CD14-positive monocyte (primary cell): ENCODE results near the gene TMEM53. TPM values are rescaled to one million over a fixed set of nuclear protein-coding genes. Genes with fewer than 3 reads are reported as not detected.
A peak's percentile ranks its signal among the peaks of the same experiment; 100 is the strongest.

Source experiments
- DNase-seq, 3 donors: peaks; one replicate each; pipeline ENCODE4 v3.0.0-alpha.2; 2011 to 2022
- H2AFZ ChIP-seq: 2 replicates; pipeline ENCODE4 v1.6.0; 2012; ENCODE audit warnings: mild to moderate bottlenecking, low read depth, low read length, inconsistent platforms; ENCODE audit not compliant: insufficient read depth, poor library complexity, severe bottlenecking
- H3K27ac ChIP-seq, 2 donors: 1 replicate in 1 of 2; 2 replicates in 1 of 2; pipeline ENCODE4 v1.5.1; 2012 to 2013; ENCODE audit warnings: low read length in 2 of 2, control low read depth in 1 of 2, inconsistent platforms in 1 of 2, low read depth in 1 of 2, mild to moderate bottlenecking in 1 of 2
- H3K27me3 ChIP-seq, 2 donors: one replicate each; pipeline versions ENCODE4 v1.6.0 to v1.6.1; 2011 to 2013; ENCODE audit warnings: low read length in 2 of 2; ENCODE audit not compliant: control insufficient read depth in 2 of 2, insufficient read depth in 2 of 2
- H3K36me3 ChIP-seq, 2 donors: replicated peaks in 1 of 2; 1 replicate in 1 of 2; 2 replicates in 1 of 2; pipeline versions ENCODE4 v1.5.1 to v1.6.1; 2012 to 2013; ENCODE audit warnings: low read length in 2 of 2, control low read depth in 1 of 2, inconsistent platforms in 1 of 2, mild to moderate bottlenecking in 1 of 2; ENCODE audit not compliant: insufficient read depth in 2 of 2, control insufficient read depth in 1 of 2
- H3K4me1 ChIP-seq, 2 donors: 1 replicate in 1 of 2; 2 replicates in 1 of 2; pipeline versions ENCODE4 v1.5.1 to v1.6.1; 2012 to 2013; ENCODE audit warnings: low read length in 2 of 2, control low read depth in 1 of 2, inconsistent platforms in 1 of 2, mild to moderate bottlenecking in 1 of 2, moderate library complexity in 1 of 2; ENCODE audit not compliant: insufficient read depth in 2 of 2, control insufficient read depth in 1 of 2
- H3K4me2 ChIP-seq: replicated peaks from 2 replicates; pipeline ENCODE3; 2012; ENCODE audit warnings: low read length, moderate library complexity, mild to moderate bottlenecking; ENCODE audit not compliant: poor library complexity, severe bottlenecking; ENCODE audit errors: extremely low read depth
- H3K4me3 ChIP-seq, 3 experiments: fragments of 200-600 bp in 1 of 3; sonication (generic) in 1 of 3; replicated peaks in 1 of 3; 1 replicate in 2 of 3; 2 replicates in 1 of 3; pipeline ENCODE4 v1.5.1; 2011 to 2013; ENCODE audit warnings: low read length in 3 of 3, mild to moderate bottlenecking in 3 of 3, control low read depth in 2 of 3, low read depth in 2 of 3, inconsistent platforms in 1 of 3, moderate library complexity in 1 of 3
- H3K79me2 ChIP-seq: 2 replicates; pipeline ENCODE4 v1.6.0; 2012; ENCODE audit warnings: mild to moderate bottlenecking, control low read depth, inconsistent platforms, low read length, moderate library complexity; ENCODE audit not compliant: insufficient read depth
- H3K9ac ChIP-seq: 2 replicates; pipeline ENCODE4 v1.6.0; 2017; ENCODE audit warnings: low read length, mild to moderate bottlenecking; ENCODE audit not compliant: insufficient read depth, poor library complexity, severe bottlenecking
- H3K9me3 ChIP-seq, 2 donors: replicated peaks in 1 of 2; 1 replicate in 1 of 2; 2 replicates in 1 of 2; pipeline versions ENCODE4 v1.5.1 to v1.6.1; 2012 to 2013; ENCODE audit warnings: low read length in 2 of 2, control low read depth in 1 of 2; ENCODE audit not compliant: control insufficient read depth in 1 of 2, insufficient read depth in 1 of 2
- H4K20me1 ChIP-seq: 2 replicates; pipeline ENCODE4 v1.6.0; 2012; ENCODE audit warnings: mild to moderate bottlenecking, low read length, control low read depth, moderate library complexity; ENCODE audit not compliant: insufficient read depth
- H3K27ac Mint-ChIP-seq, 7 donors: one replicate each; pipeline ENCODE4 v1.8.0; 2020; ENCODE audit warnings: mild to moderate bottlenecking in 7 of 7, mixed read lengths in 7 of 7, moderate library complexity in 6 of 7, inconsistent platforms in 2 of 7
- H3K27me3 Mint-ChIP-seq, 3 donors: one replicate each; pipeline ENCODE4 v1.8.0; 2021 to 2022; ENCODE audit warnings: low read depth in 3 of 3, mild to moderate bottlenecking in 3 of 3, mixed read lengths in 3 of 3, moderate library complexity in 3 of 3, inconsistent platforms in 1 of 3
- H3K36me3 Mint-ChIP-seq, 2 donors: one replicate each; pipeline ENCODE4 v1.8.0; 2020; ENCODE audit warnings: mixed read lengths in 2 of 2, inconsistent platforms in 1 of 2, mild to moderate bottlenecking in 1 of 2
- H3K4me1 Mint-ChIP-seq: one replicate; pipeline ENCODE4 v1.8.0; 2020; ENCODE audit warnings: mild to moderate bottlenecking, mixed read lengths
- H3K4me3 Mint-ChIP-seq, 2 donors: one replicate each; pipeline ENCODE4 v1.8.0; 2020; ENCODE audit warnings: mild to moderate bottlenecking in 2 of 2, mixed read lengths in 2 of 2, moderate library complexity in 1 of 2
- H3K9me3 Mint-ChIP-seq, 7 donors: one replicate each; pipeline ENCODE4 v1.8.0; 2020 to 2022; ENCODE audit warnings: mixed read lengths in 7 of 7, mild to moderate bottlenecking in 6 of 7, moderate library complexity in 6 of 7, inconsistent platforms in 2 of 7
- WGBS: methylation state at CpG from one replicate; pipeline ENCODE4 v1.1.5; 2013; ENCODE audit warnings: missing lambda C conversion rate; ENCODE audit not compliant: insufficient coverage; 5-methylcytosine and 5-hydroxymethylcytosine counted together
- intact Hi-C, 2 donors: fragments of 100-400 bp; cut with micrococcal nuclease; formaldehyde crosslinking; loops; one replicate each; pipeline versions ENCODE4 v1.15.0 to v1.15.1; 2023
- polyA plus RNA-seq, 3 donors: library from polyadenylated mRNA; depleted of rRNA in 1 of 3; unstranded in 2 of 3; stranded (reverse) in 1 of 3; fragments of 300-500 nt in 2 of 3; fragments of >200 nt in 1 of 3; fragmentation: Illumina TruSeq in 2 of 3; gene quantifications; 1 replicate in 2 of 3; 2 replicates in 1 of 3; pipeline ENCODE4 v1.2.3, GENCODE V29; 2012 to 2021
- TF ChIP-seq, protein P1 (sequence below): fragments of 200-600 bp; IDR thresholded peaks from one replicate; pipeline ENCODE4 v1.8.0; 2022; ENCODE audit warnings: antibody characterized with exemption, mild to moderate bottlenecking

Gene TMEM53
- polyA plus RNA-seq, 3 donors: 4.8 to 8.8 (median 8.6) TPM

DNA sequence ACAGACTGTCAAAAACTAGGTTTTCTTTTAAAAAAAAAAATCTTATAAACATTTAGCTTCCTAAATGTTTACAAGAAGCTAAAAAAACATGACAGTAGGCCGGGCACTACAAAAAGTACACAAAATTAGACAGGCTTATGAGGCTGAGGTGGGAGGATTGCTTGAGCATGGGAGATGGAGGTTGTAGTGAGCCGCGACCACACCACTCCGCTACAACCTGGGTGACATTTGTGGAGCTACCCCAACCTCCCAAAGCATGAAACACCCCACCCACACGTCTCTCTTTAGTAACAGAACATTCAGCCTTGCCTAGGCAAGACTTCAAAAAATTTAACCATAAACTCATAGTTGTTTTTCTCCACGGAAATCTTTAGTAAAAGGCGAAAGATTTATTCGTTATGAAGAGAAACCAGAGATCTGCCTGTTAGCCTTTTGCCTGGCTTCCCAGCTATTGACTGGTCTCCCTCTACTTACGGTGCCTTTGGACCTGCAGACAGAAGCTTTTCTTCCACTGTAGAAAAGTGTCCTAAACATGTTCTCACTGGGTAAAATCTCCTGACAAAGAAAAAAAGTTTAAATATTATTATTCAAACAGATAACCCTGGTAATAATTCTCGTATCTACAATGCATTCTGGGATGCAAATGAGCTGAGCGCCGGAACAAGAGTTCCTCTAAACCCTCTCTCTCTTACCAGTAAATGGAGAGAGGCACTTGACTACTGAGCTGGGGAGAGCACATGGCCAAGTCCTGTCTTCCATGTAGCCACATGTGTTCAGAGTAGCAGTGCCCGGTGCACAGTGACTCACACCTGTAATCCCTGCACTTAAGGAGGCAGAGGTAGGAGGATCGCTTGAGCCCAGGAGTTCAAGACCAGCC is 47.4 kb upstream of the TMEM53 start:
- intact Hi-C loops: loop anchor here (10.0 kb wide), 2 partner anchors 47 to 53 kb away; partner anchors contain the start of genes ARMH1 (in 1 of the 2), RPS8 (in 1 of the 2) and TMEM53 (in 1 of the 2)
- Mint-ChIP-seq H3K27ac (peak overlapping the region; percentile 92 to 98 (median 96)), H3K9me3 (peaks cover 0 to 5% (median 0%) of the 10 kb centered on the region in 7 donors), H3K4me1 (peaks cover 55% of the 10 kb centered on the region), H3K36me3 (peaks cover 6 to 8% of the 10 kb centered on the region in 2 donors), H3K4me3 (peak overlapping the region; percentile 1 to 71), H3K27me3 (peaks cover 2 to 8% (median 4%) of the 10 kb centered on the region in 3 donors)
- 50% methylated on average over 2 of the region's 14 CpGs for WGBS
- Histone ChIP-seq H2AFZ (no peak overlapping the region), H3K27ac (peak overlapping the region; percentile 55 to 89), H3K36me3 (no peaks in the 10 kb centered on the region), H3K79me2 (peaks cover 7% of the 10 kb centered on the region), H4K20me1 (no peaks in the 10 kb centered on the region), H3K9ac (peak overlapping the region; percentile 66), H3K9me3 (no peaks in the 10 kb centered on the region), H3K4me1 (peaks cover 42 to 56% of the 10 kb centered on the region in 2 donors), H3K4me2 (peak overlapping the region; percentile 60), H3K4me3 (peak overlapping the region in 1 of 3 experiments; percentile 38), H3K27me3 (no peaks in the 10 kb centered on the region)
- DNase-seq: peak; percentile 89 to 95 (median 91)
- TF ChIP-seq, protein P1, sequence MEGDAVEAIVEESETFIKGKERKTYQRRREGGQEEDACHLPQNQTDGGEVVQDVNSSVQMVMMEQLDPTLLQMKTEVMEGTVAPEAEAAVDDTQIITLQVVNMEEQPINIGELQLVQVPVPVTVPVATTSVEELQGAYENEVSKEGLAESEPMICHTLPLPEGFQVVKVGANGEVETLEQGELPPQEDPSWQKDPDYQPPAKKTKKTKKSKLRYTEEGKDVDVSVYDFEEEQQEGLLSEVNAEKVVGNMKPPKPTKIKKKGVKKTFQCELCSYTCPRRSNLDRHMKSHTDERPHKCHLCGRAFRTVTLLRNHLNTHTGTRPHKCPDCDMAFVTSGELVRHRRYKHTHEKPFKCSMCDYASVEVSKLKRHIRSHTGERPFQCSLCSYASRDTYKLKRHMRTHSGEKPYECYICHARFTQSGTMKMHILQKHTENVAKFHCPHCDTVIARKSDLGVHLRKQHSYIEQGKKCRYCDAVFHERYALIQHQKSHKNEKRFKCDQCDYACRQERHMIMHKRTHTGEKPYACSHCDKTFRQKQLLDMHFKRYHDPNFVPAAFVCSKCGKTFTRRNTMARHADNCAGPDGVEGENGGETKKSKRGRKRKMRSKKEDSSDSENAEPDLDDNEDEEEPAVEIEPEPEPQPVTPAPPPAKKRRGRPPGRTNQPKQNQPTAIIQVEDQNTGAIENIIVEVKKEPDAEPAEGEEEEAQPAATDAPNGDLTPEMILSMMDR: no peak

DNA sequence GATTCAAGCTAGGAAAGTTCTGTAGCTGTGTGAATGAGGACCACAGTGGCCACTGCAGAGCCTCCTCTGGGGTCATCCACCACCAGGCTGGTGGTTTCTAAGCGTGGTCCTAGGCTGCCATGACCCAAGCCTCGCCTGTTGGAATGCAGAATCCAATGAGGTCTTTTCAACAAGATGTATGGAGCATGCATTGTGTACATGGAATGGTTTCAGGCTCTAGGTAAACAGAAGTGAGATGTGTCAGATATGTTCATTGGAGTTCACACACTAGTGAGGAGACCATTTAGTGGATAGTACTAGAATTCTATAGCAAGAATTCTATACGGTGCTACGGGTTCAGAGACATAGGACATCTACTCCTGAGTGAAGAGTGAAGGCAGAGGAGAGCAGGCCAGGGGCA is 46.0 kb upstream of the TMEM53 start:
- Histone ChIP-seq H2AFZ (no peak overlapping the region), H3K79me2 (peaks cover 7% of the 10 kb centered on the region), H3K4me3 (no peak overlapping the region), H3K9me3 (no peaks in the 10 kb centered on the region), H3K27ac (no peak overlapping the region), H3K36me3 (no peaks in the 10 kb centered on the region), H3K4me2 (no peak overlapping the region), H4K20me1 (no peaks in the 10 kb centered on the region), H3K9ac (no peak overlapping the region), H3K27me3 (no peaks in the 10 kb centered on the region), H3K4me1 (peaks cover 41 to 58% of the 10 kb centered on the region in 2 donors)
- Mint-ChIP-seq H3K4me1 (peaks cover 55% of the 10 kb centered on the region), H3K27me3 (peaks cover 4 to 9% (median 4%) of the 10 kb centered on the region in 3 donors), H3K4me3 (no peak overlapping the region), H3K27ac (peak overlapping the region in 4 of 7 donors; percentile 36 to 93 (median 88)), H3K9me3 (peaks cover 0 to 5% (median 0%) of the 10 kb centered on the region in 7 donors), H3K36me3 (peaks cover 3 to 5% of the 10 kb centered on the region in 2 donors)
- intact Hi-C loops: loop anchor here (10.0 kb wide), 2 partner anchors 45 to 55 kb away; partner anchors contain the start of genes ARMH1 (in 1 of the 2), RPS8 (in 1 of the 2) and TMEM53 (in 1 of the 2)
- peak in 1 of 3 donors; percentile 22 for DNase-seq
- TF ChIP-seq, protein P1: no peak
- WGBS: 100% methylated on average over 4 of the region's 4 CpGs
